Stimulated activated naive B cell treated with anti-CD40 and anti-IgM and Interleukin-4, amounts not matched to agents 10 μg/mL and 1 μg/mL and 100 μg/mL, for 72 hours (primary cell): ENCODE results near the gene PRKD3.

ENCODE experiments used
- ATAC-seq, 2 donors: fragments of 150-1000 bp; cut with Tn5 transposase; replicated peaks; 2 replicates each; pipeline ENCODE4 v1.10.0; 2021; ENCODE audit warnings: moderate library complexity in 1 of 2
- DNase-seq: peaks from one replicate; pipeline ENCODE4 v3.0.0; 2021
- H3K27ac Mint-ChIP-seq: one replicate; pipeline ENCODE4 v1.8.0; 2022; ENCODE audit warnings: mild to moderate bottlenecking, mixed read lengths
- H3K27me3 Mint-ChIP-seq, 2 donors: one replicate each; pipeline ENCODE4 v1.8.0; 2022; ENCODE audit warnings: mixed read lengths in 2 of 2
- H3K36me3 Mint-ChIP-seq, 2 donors: one replicate each; pipeline ENCODE4 v1.8.0; 2022; ENCODE audit warnings: mixed read lengths in 2 of 2, mild to moderate bottlenecking in 1 of 2
- H3K4me1 Mint-ChIP-seq, 2 donors: one replicate each; pipeline ENCODE4 v1.8.0; 2022; ENCODE audit warnings: mixed read lengths in 2 of 2, mild to moderate bottlenecking in 1 of 2
- H3K4me3 Mint-ChIP-seq, 2 donors: one replicate each; pipeline ENCODE4 v1.8.0; 2022; ENCODE audit warnings: mild to moderate bottlenecking in 2 of 2, mixed read lengths in 2 of 2, moderate library complexity in 1 of 2
- H3K9me3 Mint-ChIP-seq, 2 donors: one replicate each; pipeline ENCODE4 v1.8.0; 2022; ENCODE audit warnings: mixed read lengths in 2 of 2, mild to moderate bottlenecking in 1 of 2

Gene PRKD3

GRCh38 chr2:37324786-37325624 is at the start of gene PRKD3:
PRKD3 (minus strand) TSS chr2:37324833; CDS start chr2:37316524, 8,309 bp downstream.
- ATAC-seq: peak; percentile 82 to 86
- Mint-ChIP-seq H3K27me3 (no peaks in the 10 kb centered on the region), H3K4me3 (peak within 1 kb of the TSS; percentile 90 to 93), H3K4me1 (peaks cover 16 to 31% of the 10 kb centered on the region in 2 donors), H3K36me3 (peaks cover 0 to 2% of the 10 kb centered on the region in 2 donors), H3K9me3 (no peaks in the 10 kb centered on the region), H3K27ac (peak within 1 kb of the TSS; percentile 95)
- DNase-seq: peak; percentile 67

- Mint-ChIP-seq H3K36me3 (peaks cover 3 to 4% of the 10 kb centered on the region in 2 donors), H3K4me1 (peaks cover 26 to 39% of the 10 kb centered on the region in 2 donors), H3K4me3 (no peak overlapping the region), H3K27me3 (peaks cover 6 to 18% of the 10 kb centered on the region in 2 donors), H3K27ac (no peak overlapping the region), H3K9me3 (no peaks in the 10 kb centered on the region)
- DNase-seq (no peak), ATAC-seq (no peak)
These were observed 47.4 kb upstream of the PRKD3 start for GRCh38 chr2:37372000-37372399.

GRCh38 chr2:37370666-37371065 is 46.0 kb upstream of the PRKD3 start:
- Mint-ChIP-seq H3K9me3 (no peaks in the 10 kb centered on the region), H3K4me3 (no peak overlapping the region), H3K27me3 (peaks cover 6 to 18% of the 10 kb centered on the region in 2 donors), H3K36me3 (peaks cover 3 to 4% of the 10 kb centered on the region in 2 donors), H3K27ac (no peak overlapping the region), H3K4me1 (peaks cover 26% of the 10 kb centered on the region in 2 donors)
- ATAC-seq: no peak
- no peak for DNase-seq

- Mint-ChIP-seq H3K4me1 (peaks cover 16 to 24% of the 10 kb centered on the region in 2 donors), H3K4me3 (peak overlapping the region; percentile 5 to 8), H3K27ac (no peak overlapping the region), H3K9me3 (no peaks in the 10 kb centered on the region), H3K27me3 (peaks cover 6 to 18% of the 10 kb centered on the region in 2 donors), H3K36me3 (peaks cover 3 to 4% of the 10 kb centered on the region in 2 donors)
- DNase-seq (no peak), ATAC-seq (no peak)
These were observed 43.4 kb upstream of the PRKD3 start for GRCh38 chr2:37367984-37368383.

GRCh38 chr2:37367310-37367709 is 42.7 kb upstream of the PRKD3 start:
- Mint-ChIP-seq H3K27me3 (peaks cover 12 to 20% of the 10 kb centered on the region in 2 donors), H3K27ac (no peak overlapping the region), H3K36me3 (peaks cover 4 to 7% of the 10 kb centered on the region in 2 donors), H3K9me3 (no peaks in the 10 kb centered on the region), H3K4me3 (peak overlapping the region in 1 of 2 donors; percentile 10), H3K4me1 (peaks cover 16 to 24% of the 10 kb centered on the region in 2 donors)
- no peak for DNase-seq
- ATAC-seq: no peak

GRCh38 chr2:37366773-37367172 is 42.1 kb upstream of the PRKD3 start:
- H3K4me3 Mint-ChIP-seq: peak overlapping the region in 1 of 2 donors; percentile 30
- no peak overlapping the region for H3K27ac Mint-ChIP-seq
- peaks cover under 1 to 7% of the 10 kb centered on the region in 2 donors for H3K36me3 Mint-ChIP-seq
- H3K27me3 Mint-ChIP-seq: peaks cover 12 to 18% of the 10 kb centered on the region in 2 donors
- no peaks in the 10 kb centered on the region for H3K9me3 Mint-ChIP-seq
- DNase-seq: no peak
- peaks cover 12 to 24% of the 10 kb centered on the region in 2 donors for H3K4me1 Mint-ChIP-seq
- ATAC-seq: peak; percentile 28 to 41

- H3K36me3 Mint-ChIP-seq: peaks cover 0 to 7% of the 10 kb centered on the region in 2 donors
- no peaks in the 10 kb centered on the region for H3K9me3 Mint-ChIP-seq
- peak; percentile 92 to 97 for ATAC-seq
These were observed 41.0 kb upstream of the PRKD3 start for GRCh38 chr2:37365669-37366068.

GRCh38 chr2:37364351-37364750 is 39.7 kb upstream of the PRKD3 start:
- Mint-ChIP-seq H3K4me3 (no peak overlapping the region), H3K4me1 (peaks cover 9 to 21% of the 10 kb centered on the region in 2 donors), H3K9me3 (no peaks in the 10 kb centered on the region), H3K27me3 (peaks cover 16 to 26% of the 10 kb centered on the region in 2 donors), H3K36me3 (peaks cover 0 to 7% of the 10 kb centered on the region in 2 donors), H3K27ac (no peak overlapping the region)
- no peak for DNase-seq
- no peak for ATAC-seq

More at GRCh38 chr2:37365669-37366068, 41.0 kb upstream of the PRKD3 start:
- DNase-seq: peak; percentile 32
- H3K27ac Mint-ChIP-seq: no peak overlapping the region
- peaks cover 11 to 23% of the 10 kb centered on the region in 2 donors for H3K4me1 Mint-ChIP-seq
- no peak overlapping the region for H3K4me3 Mint-ChIP-seq
- H3K27me3 Mint-ChIP-seq: peaks cover 12 to 16% of the 10 kb centered on the region in 2 donors

GRCh38 chr2:37361994-37362698 is 37.5 kb upstream of the PRKD3 start:
- H3K9me3 Mint-ChIP-seq: no peaks in the 10 kb centered on the region
- peaks cover 10 to 28% of the 10 kb centered on the region in 2 donors for H3K27me3 Mint-ChIP-seq
- no peak for DNase-seq

GRCh38 chr2:37361216-37361815 is 36.7 kb upstream of the PRKD3 start:
- DNase-seq: no peak
- no peak overlapping the region for H3K27ac Mint-ChIP-seq
- H3K36me3 Mint-ChIP-seq: peaks cover 0 to 4% of the 10 kb centered on the region in 2 donors
- no peak overlapping the region for H3K4me3 Mint-ChIP-seq
- peaks cover 13 to 33% of the 10 kb centered on the region in 2 donors for H3K27me3 Mint-ChIP-seq
- H3K9me3 Mint-ChIP-seq: no peaks in the 10 kb centered on the region
- ATAC-seq: no peak
- H3K4me1 Mint-ChIP-seq: peaks cover 2 to 9% of the 10 kb centered on the region in 2 donors

More at GRCh38 chr2:37361994-37362698, 37.5 kb upstream of the PRKD3 start:
- no peak for ATAC-seq
- Mint-ChIP-seq H3K4me3 (no peak overlapping the region), H3K36me3 (peaks cover 0 to 4% of the 10 kb centered on the region in 2 donors), H3K27ac (no peak overlapping the region), H3K4me1 (peaks cover 9 to 10% of the 10 kb centered on the region in 2 donors)

- ATAC-seq: no peak
- H3K27ac Mint-ChIP-seq: no peak overlapping the region
- peaks cover 0 to 7% of the 10 kb centered on the region in 2 donors for H3K36me3 Mint-ChIP-seq
- no peak for DNase-seq
- H3K27me3 Mint-ChIP-seq: peaks cover 30 to 50% of the 10 kb centered on the region in 2 donors
- no peaks in the 10 kb centered on the region for H3K9me3 Mint-ChIP-seq
- peaks cover 2 to 9% of the 10 kb centered on the region in 2 donors for H3K4me1 Mint-ChIP-seq
- no peak overlapping the region for H3K4me3 Mint-ChIP-seq
These were observed 33.8 kb upstream of the PRKD3 start for GRCh38 chr2:37358466-37358865.

- ATAC-seq (no peak), DNase-seq (no peak)
- H3K27ac Mint-ChIP-seq: no peak overlapping the region
- peaks cover 2 to 9% of the 10 kb centered on the region in 2 donors for H3K4me1 Mint-ChIP-seq
- no peaks in the 10 kb centered on the region for H3K9me3 Mint-ChIP-seq
- H3K4me3 Mint-ChIP-seq: no peak overlapping the region
- H3K27me3 Mint-ChIP-seq: peaks cover 28 to 48% of the 10 kb centered on the region in 2 donors
- H3K36me3 Mint-ChIP-seq: peaks cover 0 to 4% of the 10 kb centered on the region in 2 donors
These were observed 32.9 kb upstream of the PRKD3 start for GRCh38 chr2:37357530-37357929.

GRCh38 chr2:37357069-37357468 is 32.4 kb upstream of the PRKD3 start:
- Mint-ChIP-seq H3K36me3 (peaks cover 0 to 3% of the 10 kb centered on the region in 2 donors), H3K4me3 (no peak overlapping the region), H3K9me3 (no peaks in the 10 kb centered on the region), H3K4me1 (peaks cover 2 to 9% of the 10 kb centered on the region in 2 donors), H3K27me3 (peaks cover 25 to 43% of the 10 kb centered on the region in 2 donors), H3K27ac (no peak overlapping the region)
- ATAC-seq: no peak
- no peak for DNase-seq

- H3K4me3 Mint-ChIP-seq: no peak overlapping the region
- no peak overlapping the region for H3K27ac Mint-ChIP-seq
- H3K27me3 Mint-ChIP-seq: peaks cover 25 to 43% of the 10 kb centered on the region in 2 donors
- ATAC-seq: no peak
- no peak for DNase-seq
- peaks cover 0 to 3% of the 10 kb centered on the region in 2 donors for H3K36me3 Mint-ChIP-seq
- H3K4me1 Mint-ChIP-seq: peaks cover 2 to 7% of the 10 kb centered on the region in 2 donors
- no peaks in the 10 kb centered on the region for H3K9me3 Mint-ChIP-seq
These were observed 31.7 kb upstream of the PRKD3 start for GRCh38 chr2:37356299-37356698.
